Measurements from ENCODE around the gene ADH1C.

The ADH1C gene

DNA sequence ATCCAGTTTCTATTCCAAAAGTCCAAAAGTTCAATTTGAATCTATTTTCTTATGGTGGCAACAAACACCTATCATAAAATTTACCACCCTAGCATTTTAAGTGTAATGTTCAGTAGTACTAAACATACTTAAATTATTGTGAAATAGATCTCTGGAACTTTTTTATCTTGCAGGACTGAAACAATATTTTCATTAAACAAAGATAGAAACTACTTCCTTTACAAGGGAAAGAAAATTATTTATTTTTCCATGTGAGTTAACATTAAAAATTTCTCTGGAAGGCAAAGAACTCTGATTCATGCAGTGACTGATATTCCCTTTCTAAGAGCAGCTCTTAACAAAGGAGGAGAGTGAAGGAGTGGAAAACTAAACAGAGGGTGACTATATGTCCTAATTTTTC, 42.4 kb upstream of the ADH1C start:
- H3K9me3 ChIP-seq (ENCODE audit: severe bottlenecking) = peaks cover 4% of the 10 kb centered on the region
- TF ChIP-seq CTCF (IDR thresholded peaks at IDR 0.05; ENCODE audit: poor library complexity, severe bottlenecking) = no peak
- H3K4me1 ChIP-seq (ENCODE audit: insufficient read depth, poor library complexity, severe bottlenecking) = no peaks in the 10 kb centered on the region
- no peak overlapping the region for H3K27ac ChIP-seq (ENCODE audit: poor library complexity, severe bottlenecking)
- H3K36me3 ChIP-seq (ENCODE audit: low read depth) = no peaks in the 10 kb centered on the region
- ATAC-seq (ENCODE audit: low read depth) (no peak), DNase-seq (ENCODE audit: low spot score) (no peak)
- no peaks in the 10 kb centered on the region for H3K27me3 ChIP-seq (ENCODE audit: insufficient read depth, poor library complexity, severe bottlenecking)
- H3K4me3 ChIP-seq (ENCODE audit: severe bottlenecking) = no peak overlapping the region

DNA sequence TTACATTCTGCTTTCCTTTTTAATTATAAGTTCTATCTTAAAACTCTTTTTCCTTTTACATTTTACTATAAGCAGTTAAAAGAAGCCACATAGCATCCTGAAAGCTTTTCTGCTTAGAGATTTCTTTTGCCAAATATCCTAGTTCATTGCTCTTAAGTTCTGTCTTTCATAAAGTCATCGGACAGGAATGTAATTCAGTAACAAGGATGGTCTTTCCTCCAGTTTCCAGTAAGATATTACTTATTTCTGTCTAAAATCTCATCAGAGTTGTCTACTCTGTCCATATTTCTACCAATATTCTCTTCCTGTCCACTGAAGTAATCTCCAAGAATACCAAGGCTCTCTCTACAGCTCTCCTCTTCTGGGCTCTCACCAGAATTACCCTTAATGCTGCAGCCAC, 37.5 kb upstream of the ADH1C start:
- TF ChIP-seq CTCF (IDR thresholded peaks at IDR 0.05; ENCODE audit: poor library complexity, severe bottlenecking) = no peak
- Histone ChIP-seq H3K9me3 (ENCODE audit: severe bottlenecking) (peaks cover 4% of the 10 kb centered on the region), H3K27ac (ENCODE audit: poor library complexity, severe bottlenecking) (no peak overlapping the region), H3K36me3 (ENCODE audit: low read depth) (no peaks in the 10 kb centered on the region), H3K4me1 (ENCODE audit: insufficient read depth, poor library complexity, severe bottlenecking) (no peaks in the 10 kb centered on the region), H3K4me3 (ENCODE audit: severe bottlenecking) (no peak overlapping the region), H3K27me3 (ENCODE audit: insufficient read depth, poor library complexity, severe bottlenecking) (no peaks in the 10 kb centered on the region)
- DNase-seq (ENCODE audit: low spot score) (no peak), ATAC-seq (ENCODE audit: low read depth) (no peak)

DNA sequence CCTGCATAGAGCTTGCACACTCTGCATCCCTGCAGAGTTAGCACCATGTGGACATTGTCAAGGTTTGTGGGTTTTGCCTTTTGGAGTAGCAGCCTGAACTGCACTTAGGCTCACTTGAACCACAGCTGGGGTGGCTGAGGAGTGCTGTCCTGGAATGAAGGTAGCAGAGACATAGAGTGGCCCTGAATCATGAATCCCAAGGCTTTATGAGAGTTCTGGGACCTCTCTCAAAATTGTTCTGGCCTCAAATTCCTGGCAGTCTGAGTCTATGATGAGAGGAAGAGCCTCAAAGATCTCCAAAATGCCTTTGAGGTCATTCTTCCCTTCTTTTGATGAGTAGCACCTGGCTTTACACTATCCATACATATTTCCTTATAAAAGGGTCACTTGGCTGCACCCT, 37.1 kb upstream of the ADH1C start:
- no peak for TF ChIP-seq CTCF (IDR thresholded peaks at IDR 0.05; ENCODE audit: poor library complexity, severe bottlenecking)
- peaks cover 4% of the 10 kb centered on the region for H3K9me3 ChIP-seq (ENCODE audit: severe bottlenecking)
- H3K4me1 ChIP-seq (ENCODE audit: insufficient read depth, poor library complexity, severe bottlenecking) = no peaks in the 10 kb centered on the region
- H3K27me3 ChIP-seq (ENCODE audit: insufficient read depth, poor library complexity, severe bottlenecking) = no peaks in the 10 kb centered on the region
- H3K36me3 ChIP-seq (ENCODE audit: low read depth) = no peaks in the 10 kb centered on the region
- no peak overlapping the region for H3K4me3 ChIP-seq (ENCODE audit: severe bottlenecking)
- no peak overlapping the region for H3K27ac ChIP-seq (ENCODE audit: poor library complexity, severe bottlenecking)
- no peak for DNase-seq (ENCODE audit: low spot score)
- no peak for ATAC-seq (ENCODE audit: low read depth)

- TF ChIP-seq CTCF (IDR thresholded peaks at IDR 0.05; ENCODE audit: poor library complexity, severe bottlenecking) = no peak
- no peak for ATAC-seq (ENCODE audit: low read depth)
- no peak overlapping the region for H3K27ac ChIP-seq (ENCODE audit: poor library complexity, severe bottlenecking)
- DNase-seq (ENCODE audit: low spot score) = no peak
- no peaks in the 10 kb centered on the region for H3K4me1 ChIP-seq (ENCODE audit: insufficient read depth, poor library complexity, severe bottlenecking)
- H3K4me3 ChIP-seq (ENCODE audit: severe bottlenecking) = no peak overlapping the region
- peaks cover 4% of the 10 kb centered on the region for H3K9me3 ChIP-seq (ENCODE audit: severe bottlenecking)
- no peaks in the 10 kb centered on the region for H3K36me3 ChIP-seq (ENCODE audit: low read depth)
- no peaks in the 10 kb centered on the region for H3K27me3 ChIP-seq (ENCODE audit: insufficient read depth, poor library complexity, severe bottlenecking)
These were observed 31.4 kb upstream of the ADH1C start for GRCh38 chr4:99383833-99384392.

GRCh38 chr4:99383399-99383798, 30.9 kb upstream of the ADH1C start:
- Histone ChIP-seq H3K4me1 (ENCODE audit: insufficient read depth, poor library complexity, severe bottlenecking) (no peaks in the 10 kb centered on the region), H3K9me3 (ENCODE audit: severe bottlenecking) (peaks cover 4% of the 10 kb centered on the region), H3K4me3 (ENCODE audit: severe bottlenecking) (no peak overlapping the region), H3K36me3 (ENCODE audit: low read depth) (no peaks in the 10 kb centered on the region), H3K27me3 (ENCODE audit: insufficient read depth, poor library complexity, severe bottlenecking) (no peaks in the 10 kb centered on the region), H3K27ac (ENCODE audit: poor library complexity, severe bottlenecking) (no peak overlapping the region)
- ATAC-seq (ENCODE audit: low read depth) = no peak
- DNase-seq (ENCODE audit: low spot score) = no peak
- TF ChIP-seq CTCF (IDR thresholded peaks at IDR 0.05; ENCODE audit: poor library complexity, severe bottlenecking) = no peak

Measured in RWPE2 (cell line).